Heart right ventricle (tissue), 16 donors: ENCODE measurements around the gene TRIM54. TPM values are rescaled to one million over a fixed set of nuclear protein-coding genes. Genes with fewer than 3 reads are reported as not detected.
A peak's percentile ranks its signal among the peaks of the same experiment; 100 is the strongest.

Experiments
- ATAC-seq, 8 donors: fragments of 200-7000 bp; cut with Tn5 transposase; one replicate each; pipeline ENCODE4 v1.9.1; 2020; ENCODE audit warnings: mild to moderate bottlenecking in 8 of 8, moderate library complexity in 8 of 8, moderate number of reproducible peaks in 1 of 8
- DNase-seq, 2 donors: peaks; one replicate each; pipeline ENCODE4 v3.0.0-alpha.2; 2020
- H3K27ac ChIP-seq, 10 donors: fragments of 200-600 bp; sonication (generic) in 2 of 10; one replicate each; pipeline versions ENCODE4 v1.5.0 to v1.8.0; 2020 to 2022; ENCODE audit warnings: mild to moderate bottlenecking in 3 of 10
- H3K27me3 ChIP-seq, 7 donors: fragments of 200-600 bp; one replicate each; pipeline ENCODE4 v1.8.0; 2021 to 2022; ENCODE audit warnings: mild to moderate bottlenecking in 2 of 7
- H3K36me3 ChIP-seq, 9 donors: fragments of 200-600 bp; sonication (generic) in 1 of 9; one replicate each; pipeline versions ENCODE4 v1.5.0 to v1.8.0; 2020 to 2022; ENCODE audit warnings: mild to moderate bottlenecking in 2 of 9
- H3K4me1 ChIP-seq, 9 donors: fragments of 200-600 bp; sonication (generic) in 1 of 9; one replicate each; pipeline versions ENCODE4 v1.5.0 to v1.8.0; 2020 to 2022; ENCODE audit warnings: mild to moderate bottlenecking in 4 of 9
- H3K4me3 ChIP-seq, 10 donors: fragments of 200-600 bp; sonication (generic) in 2 of 10; one replicate each; pipeline versions ENCODE4 v1.5.0 to v1.8.0; 2020 to 2022; ENCODE audit warnings: mild to moderate bottlenecking in 7 of 10, moderate library complexity in 2 of 10
- H3K9me3 ChIP-seq, 11 donors: fragments of 200-600 bp in 10 of 11; sonication (generic) in 2 of 11; one replicate each; pipeline versions ENCODE4 v1.5.0 to v1.8.0; 2013 to 2022; ENCODE audit warnings: mild to moderate bottlenecking in 2 of 11, control low read depth in 1 of 11, moderate library complexity in 1 of 11
- CTCF ChIP-seq, 9 donors: fragments of 200-600 bp; sonication (generic) in 2 of 9; IDR thresholded peaks; one replicate each; pipeline versions ENCODE4 v1.5.0 to v1.8.0; 2021 to 2022; ENCODE audit warnings: antibody characterized with exemption in 9 of 9, mild to moderate bottlenecking in 5 of 9, moderate library complexity in 1 of 9
- WGBS, 2 donors: extraction: QIAGEN DNeasy Blood & Tissue Kit; methylation state at CpG; one replicate each; pipeline ENCODE4 v1.1.7; 2013; ENCODE audit warnings: inconsistent platforms in 1 of 2; 5-methylcytosine and 5-hydroxymethylcytosine counted together
- intact Hi-C, 10 donors: fragments of 100-400 bp; cut with DNase I; formaldehyde crosslinking; loops; one replicate each; pipeline versions ENCODE4 v1.11.1 to v1.14.2; 2022
- polyA plus RNA-seq, 2 donors: library from polyadenylated mRNA; stranded (reverse); fragments of 200-250 nt; gene quantifications; one replicate each; pipeline ENCODE4 v1.2.3, GENCODE V29; 2013
- total RNA-seq, 10 donors: library from RNA; stranded (reverse); fragmentation: NEBNext Ultra II Directional in 3 of 10; extraction: Animal tissue kit (Norgen Biotek cat#: 25700) in 3 of 10; gene quantifications; one replicate each; pipeline versions ENCODE4 v1.2.1 to v1.2.4, GENCODE V29; 2021 to 2023
- donor health status: Arrhythmogenic right ventricular cardiomyopathy.
- donor health status: ischemic (EF 13 %, LVEDD 7.1; RV severe dilation, severe dysfunction).
- donor health status: healthy with polysubstance abuse.
- donor health status: DM: no; HTN: yes; CAD: no.
- donor health status: DM: no; HTN: no; CAD: no.
- donor health status: ischemic (EF 25% LVEDD 6.9; RV normal size, moderate dysfunction).
- donor health status: ischemic (EF 25% LVEDD 5.7; RV mildly dilated, moderate dysfunction).
- donor health status: healthy.
- donor health status: DM: yes; HTN: yes; CAD: no.
- donor health status: Ischemic cardiomyopathy.
- donor health status: ischemic (EF 35%, LVEDD 5.7; RV mildly dilated, moderate dysfunction).
- donor health status: nonischemic (EF 11% LVEDD 7.7; RV severe dilation, severe dysfunction).
- donor health status: DM: yes; HTN: yes; CAD: no.
- donor health status: PGD.
- donor health status: ischemic (EF 29% LVEDD 5.4; RV normal size, mild dysfunction).
- donor health status: nonischemic (EF 23%, LVEDD 6.1; RV moderate dilation, normal function).

Gene TRIM54
- total and polyA plus RNA-seq, 12 donors: 131 to 568 (median 249) TPM

GRCh38 chr2:27305516-27305915 is 23.3 kb downstream of the TRIM54 start:
- Histone ChIP-seq H3K4me1 (peaks cover 6 to 38% (median 23%) of the 10 kb centered on the region in 9 donors), H3K9me3 (no peaks in the 10 kb centered on the region), H3K27ac (no peak overlapping the region), H3K4me3 (no peak overlapping the region), H3K36me3 (peaks cover 0 to 75% (median 6%) of the 10 kb centered on the region in 9 donors), H3K27me3 (peaks cover 0 to 43% (median 38%) of the 10 kb centered on the region in 7 donors)
- intact Hi-C loops: loop anchor here in 4 of 10 donors (5.0 to 10.0 kb wide), 3 partner anchors 43 to 211 kb away; partner anchors contain the start of gene SLC30A3 (in 1 of the 4)
- ATAC-seq: no peak
- TF ChIP-seq CTCF (IDR thresholded peaks at IDR 0.05): no peak
- no peak for DNase-seq
- WGBS, 2 donors: 93 to 94% methylated on average over 16 of the region's 16 CpGs

- Histone ChIP-seq H3K27ac (no peak overlapping the region), H3K4me3 (peak overlapping the region in 1 of 10 donors; percentile 12), H3K36me3 (peaks cover 0 to 70% (median 6%) of the 10 kb centered on the region in 9 donors), H3K27me3 (peaks cover 0 to 43% (median 38%) of the 10 kb centered on the region in 7 donors), H3K9me3 (no peaks in the 10 kb centered on the region), H3K4me1 (peaks cover 6 to 38% (median 23%) of the 10 kb centered on the region in 9 donors)
- WGBS, 2 donors: 39 to 45% methylated on average over 26 of the region's 26 CpGs
- TF ChIP-seq CTCF (IDR thresholded peaks at IDR 0.05): no peak
- intact Hi-C loops: loop anchor here in 4 of 10 donors (5.0 to 10.0 kb wide), 3 partner anchors 44 to 211 kb away; partner anchors contain the start of gene SLC30A3 (in 1 of the 4)
- DNase-seq (no peak), ATAC-seq (peak in 1 of 8 donors; percentile 6)
Measured at GRCh38 chr2:27306136-27306535, 23.9 kb downstream of the TRIM54 start.

GRCh38 chr2:27306573-27307286 is 24.5 kb downstream of the TRIM54 start:
- peaks cover 6 to 38% (median 23%) of the 10 kb centered on the region in 9 donors for H3K4me1 ChIP-seq
- no peak for TF ChIP-seq CTCF (IDR thresholded peaks at IDR 0.05)
- peaks cover 0 to 73% (median 6%) of the 10 kb centered on the region in 9 donors for H3K36me3 ChIP-seq
- DNase-seq (no peak), ATAC-seq (peak in 1 of 8 donors; percentile 28)
- intact Hi-C loops: loop anchor here in 4 of 10 donors (5.0 to 10.0 kb wide), 3 partner anchors 44 to 212 kb away; partner anchors contain the start of gene SLC30A3 (in 1 of the 4)
- peaks cover 0 to 43% (median 38%) of the 10 kb centered on the region in 7 donors for H3K27me3 ChIP-seq
- 23 to 39% methylated on average over 51 of the region's 51 CpGs for WGBS, 2 donors
- no peaks in the 10 kb centered on the region for H3K9me3 ChIP-seq
- peak overlapping the region in 1 of 10 donors; percentile 12 for H3K4me3 ChIP-seq
- no peak overlapping the region for H3K27ac ChIP-seq

GRCh38 chr2:27307287-27307544 is 25.0 kb downstream of the TRIM54 start:
- H3K4me3 ChIP-seq: no peak overlapping the region
- intact Hi-C loops: loop anchor here in 4 of 10 donors (5.0 to 10.0 kb wide), 3 partner anchors 45 to 212 kb away; partner anchors contain the start of gene SLC30A3 (in 1 of the 4)

More at GRCh38 chr2:27307287-27307544, 25.0 kb downstream of the TRIM54 start:
- Histone ChIP-seq H3K27ac (no peak overlapping the region), H3K27me3 (peaks cover 0 to 43% (median 38%) of the 10 kb centered on the region in 7 donors), H3K9me3 (no peaks in the 10 kb centered on the region), H3K36me3 (peaks cover 0 to 75% (median 6%) of the 10 kb centered on the region in 9 donors), H3K4me1 (peaks cover 6 to 38% (median 23%) of the 10 kb centered on the region in 9 donors)
- TF ChIP-seq CTCF (IDR thresholded peaks at IDR 0.05): no peak
- DNase-seq (no peak), ATAC-seq (no peak)
- WGBS, 2 donors: 35 to 43% methylated on average over 14 of the region's 14 CpGs
